Tibial nerve (tissue), 4 donors: ENCODE results near the gene DOC2B.

Source experiments
- CTCF ChIP-seq, 5 experiments: fragments of 200-600 bp in 3 of 5; fragments of 450-650 bp in 2 of 5; sonication (generic) in 3 of 5; IDR thresholded peaks; one replicate each; pipeline ENCODE4 v1.5.1; 2016 to 2019; ENCODE audit warnings: antibody characterized with exemption in 5 of 5, mild to moderate bottlenecking in 3 of 5, moderate library complexity in 2 of 5
- EP300 ChIP-seq, 2 donors: sonication (generic); formaldehyde crosslinking; IDR thresholded peaks; one replicate each; pipeline ENCODE4 v1.6.1; 2017; ENCODE audit warnings: antibody characterized with exemption in 2 of 2, mild to moderate bottlenecking in 1 of 2
- POLR2A ChIP-seq, 2 donors: fragments of 450-650 bp; IDR thresholded peaks; one replicate each; pipeline ENCODE4 v1.6.1; 2017; ENCODE audit warnings: antibody characterized with exemption in 2 of 2, mild to moderate bottlenecking in 2 of 2, moderate library complexity in 2 of 2

- peak; percentile 19 to 71 (median 42) for TF ChIP-seq CTCF (IDR thresholded peaks at IDR 0.05)
- no peak for TF ChIP-seq POLR2A (IDR thresholded peaks at IDR 0.05)
- no peak for TF ChIP-seq EP300 (IDR thresholded peaks at IDR 0.05)
These were observed 16.9 kb downstream of the DOC2B start for GRCh38 chr17:164303-165235.
